Gastrocnemius medialis (tissue), 4 donors: ENCODE results near the gene PLEKHM1. TPM values are rescaled to one million over a fixed set of nuclear protein-coding genes. Genes with fewer than 3 reads are reported as not detected.

Source experiments
- ATAC-seq, 2 donors: fragments of 150-250 bp; one replicate each; pipeline ENCODE4 v1.9.1; 2016
- DNase-seq, 2 donors: peaks; one replicate each; pipeline ENCODE4 v3.0.0-alpha.2; 2019
- H3K27ac ChIP-seq, 4 donors: fragments of 200-600 bp; sonication (generic); 1 replicate in 1 of 4; 2 replicates in 3 of 4; pipeline ENCODE4 v1.5.1; 2016 to 2018; ENCODE audit warnings: mild to moderate bottlenecking in 2 of 4, moderate library complexity in 1 of 4
- H3K27me3 ChIP-seq, 3 donors: fragments of 200-600 bp; sonication (generic) in 2 of 3; 1 replicate in 1 of 3; 2 replicates in 2 of 3; pipeline versions ENCODE4 v1.5.1 to v1.6.0; 2016 to 2019; ENCODE audit warnings: mild to moderate bottlenecking in 1 of 3, moderate library complexity in 1 of 3
- H3K36me3 ChIP-seq, 2 donors: fragments of 200-600 bp; sonication (generic) in 1 of 2; one replicate each; pipeline ENCODE4 v1.5.1; 2017 to 2018
- H3K4me1 ChIP-seq, 2 donors: fragments of 200-600 bp; sonication (generic) in 1 of 2; one replicate each; pipeline ENCODE4 v1.5.1; 2016 to 2017; ENCODE audit warnings: mild to moderate bottlenecking in 2 of 2
- H3K4me3 ChIP-seq, 4 donors: fragments of 200-600 bp; sonication (generic) in 3 of 4; 1 replicate in 1 of 4; 2 replicates in 3 of 4; pipeline ENCODE4 v1.5.1; 2016 to 2019; ENCODE audit warnings: mild to moderate bottlenecking in 2 of 4
- H3K9me3 ChIP-seq, 3 donors: fragments of 200-600 bp; sonication (generic) in 2 of 3; 1 replicate in 1 of 3; 2 replicates in 2 of 3; pipeline ENCODE4 v1.5.1; 2016 to 2019
- POLR2A ChIP-seq, 2 donors: fragments of 450-650 bp; IDR thresholded peaks; one replicate each; pipeline ENCODE4 v1.6.1; 2017; ENCODE audit warnings: antibody characterized with exemption in 2 of 2, mild to moderate bottlenecking in 2 of 2, moderate library complexity in 2 of 2
- in situ Hi-C, 4 donors: fragments of 200-750 bp; cut with MboI; loops; one replicate each; pipeline versions ENCODE4 v1.15.0 to v1.8.0; 2017; ENCODE audit warnings: low sequenced_read_pairs in 4 of 4
- intact Hi-C: fragments of 100-400 bp; cut with DNase I; formaldehyde crosslinking; loops from one replicate; pipeline ENCODE4 v1.15.1; 2023; ENCODE audit warnings: low total_unique reads
- total RNA-seq, 4 donors: library from RNA; depleted of rRNA; stranded (reverse); fragments of >200 nt; gene quantifications; one replicate each; pipeline versions ENCODE4 v1.1.0 to v1.2.3, GENCODE V29; 2016
- TF ChIP-seq, protein P1 (sequence below), 5 experiments: fragments of 450-650 bp in 3 of 5; fragments of 200-600 bp in 2 of 5; sonication (generic) in 2 of 5; IDR thresholded peaks in 4 of 5; conservative IDR thresholded peaks in 1 of 5; 1 replicate in 4 of 5; 2 replicates in 1 of 5; pipeline ENCODE4 v1.5.1; 2016 to 2019; ENCODE audit warnings: antibody characterized with exemption in 5 of 5, mild to moderate bottlenecking in 3 of 5, moderate library complexity in 3 of 5

Gene PLEKHM1
- total RNA-seq, 4 donors from 2014 or later = 27.5 to 86.8 (median 31.3) TPM

DNA sequence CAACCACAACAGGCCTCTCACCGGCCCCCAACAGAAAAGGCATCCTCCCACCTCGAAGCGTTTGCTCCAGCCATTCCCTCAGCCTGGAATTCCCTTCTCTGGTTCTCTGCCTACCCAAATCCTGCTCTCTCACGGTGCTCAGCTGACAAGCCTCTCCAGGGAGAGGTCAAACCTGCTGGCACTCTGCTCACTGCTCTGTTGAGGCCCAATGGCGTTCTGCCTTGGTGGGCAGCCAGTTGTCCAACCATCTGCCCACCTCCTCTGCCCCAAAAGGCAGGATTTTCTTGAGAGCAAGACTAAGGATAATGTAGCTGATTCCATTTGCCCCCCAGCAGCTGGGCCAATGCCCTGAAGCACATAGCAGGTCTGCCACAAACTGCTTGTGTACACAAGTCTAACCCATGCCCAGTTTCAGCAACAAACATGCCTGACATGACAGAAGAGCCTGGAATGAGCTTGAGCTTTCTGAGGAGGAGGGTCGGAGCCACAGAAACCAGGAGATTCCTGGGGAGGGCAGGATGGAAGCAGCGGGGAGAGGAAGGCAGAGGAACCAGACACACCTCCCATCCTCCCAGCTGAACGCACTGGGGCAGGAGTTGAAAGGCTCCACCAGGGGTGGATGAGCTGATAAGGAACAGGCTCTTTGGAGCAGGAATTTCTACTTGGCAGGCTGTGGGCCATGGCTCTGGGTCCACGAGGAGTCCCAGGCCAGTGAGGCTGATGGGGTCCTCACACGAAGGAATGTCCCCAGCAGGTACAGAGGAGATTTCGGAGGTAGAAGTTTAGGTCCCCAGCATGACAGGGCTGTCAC, 81.7 kb downstream of the PLEKHM1 start:
- no peaks in the 10 kb centered on the region for H3K9me3 ChIP-seq
- ATAC-seq = no peak
- no peak overlapping the region for H3K27ac ChIP-seq
- H3K36me3 ChIP-seq = no peaks in the 10 kb centered on the region
- intact Hi-C loops (no loop called here), in situ Hi-C loops (loop anchor here in 1 of 4 donors (25.0 kb wide), 1 partner anchor 178 kb away; no protein-coding TSS in a partner anchor)
- no peak for TF ChIP-seq POLR2A (IDR thresholded peaks at IDR 0.05)
- TF ChIP-seq, protein P1, sequence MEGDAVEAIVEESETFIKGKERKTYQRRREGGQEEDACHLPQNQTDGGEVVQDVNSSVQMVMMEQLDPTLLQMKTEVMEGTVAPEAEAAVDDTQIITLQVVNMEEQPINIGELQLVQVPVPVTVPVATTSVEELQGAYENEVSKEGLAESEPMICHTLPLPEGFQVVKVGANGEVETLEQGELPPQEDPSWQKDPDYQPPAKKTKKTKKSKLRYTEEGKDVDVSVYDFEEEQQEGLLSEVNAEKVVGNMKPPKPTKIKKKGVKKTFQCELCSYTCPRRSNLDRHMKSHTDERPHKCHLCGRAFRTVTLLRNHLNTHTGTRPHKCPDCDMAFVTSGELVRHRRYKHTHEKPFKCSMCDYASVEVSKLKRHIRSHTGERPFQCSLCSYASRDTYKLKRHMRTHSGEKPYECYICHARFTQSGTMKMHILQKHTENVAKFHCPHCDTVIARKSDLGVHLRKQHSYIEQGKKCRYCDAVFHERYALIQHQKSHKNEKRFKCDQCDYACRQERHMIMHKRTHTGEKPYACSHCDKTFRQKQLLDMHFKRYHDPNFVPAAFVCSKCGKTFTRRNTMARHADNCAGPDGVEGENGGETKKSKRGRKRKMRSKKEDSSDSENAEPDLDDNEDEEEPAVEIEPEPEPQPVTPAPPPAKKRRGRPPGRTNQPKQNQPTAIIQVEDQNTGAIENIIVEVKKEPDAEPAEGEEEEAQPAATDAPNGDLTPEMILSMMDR (IDR thresholded peaks at IDR 0.05 in 4 of 5, conservative IDR thresholded peaks at IDR 0.05 in 1 of 5) = no peak
- no peak overlapping the region for H3K4me3 ChIP-seq
- peaks cover 0 to 9% (median 3%) of the 10 kb centered on the region in 3 donors for H3K27me3 ChIP-seq
- no peak for DNase-seq
- peaks cover 9 to 16% of the 10 kb centered on the region in 2 donors for H3K4me1 ChIP-seq

DNA sequence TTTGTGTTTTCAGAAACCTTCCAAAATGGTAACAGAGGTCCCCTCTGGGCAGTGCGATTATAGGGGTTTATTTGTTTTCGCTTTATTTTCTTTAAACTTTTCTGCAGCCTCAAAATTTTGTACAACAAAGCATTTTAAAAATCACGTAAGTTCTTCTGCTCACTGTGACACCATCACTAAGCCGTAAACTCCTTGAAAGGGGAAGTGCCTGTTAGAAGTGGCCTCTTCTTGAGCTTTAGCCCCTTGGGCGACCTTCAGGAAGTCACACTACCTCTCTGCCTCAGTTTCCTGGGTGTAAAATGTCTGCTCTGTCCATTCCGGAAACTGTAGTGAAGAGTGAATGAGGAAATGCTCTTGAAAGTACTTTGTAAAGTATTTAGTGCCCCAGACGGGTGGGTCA, 84.4 kb downstream of the PLEKHM1 start:
- peaks cover 0 to under 1% of the 10 kb centered on the region in 2 donors for H3K4me1 ChIP-seq
- no peak overlapping the region for H3K27ac ChIP-seq
- ATAC-seq = no peak
- peaks cover 0 to 3% of the 10 kb centered on the region in 2 donors for H3K36me3 ChIP-seq
- in situ Hi-C loops (loop anchor here in 1 of 4 donors (25.0 kb wide), 1 partner anchor 181 kb away; no protein-coding TSS in a partner anchor), intact Hi-C loops (no loop called here)
- TF ChIP-seq, protein P1 (IDR thresholded peaks at IDR 0.05 in 4 of 5, conservative IDR thresholded peaks at IDR 0.05 in 1 of 5) = no peak
- no peak for TF ChIP-seq POLR2A (IDR thresholded peaks at IDR 0.05)
- H3K4me3 ChIP-seq = no peak overlapping the region
- H3K9me3 ChIP-seq = no peaks in the 10 kb centered on the region
- DNase-seq = no peak
- H3K27me3 ChIP-seq = peaks cover 0 to 9% (median 3%) of the 10 kb centered on the region in 3 donors

DNA sequence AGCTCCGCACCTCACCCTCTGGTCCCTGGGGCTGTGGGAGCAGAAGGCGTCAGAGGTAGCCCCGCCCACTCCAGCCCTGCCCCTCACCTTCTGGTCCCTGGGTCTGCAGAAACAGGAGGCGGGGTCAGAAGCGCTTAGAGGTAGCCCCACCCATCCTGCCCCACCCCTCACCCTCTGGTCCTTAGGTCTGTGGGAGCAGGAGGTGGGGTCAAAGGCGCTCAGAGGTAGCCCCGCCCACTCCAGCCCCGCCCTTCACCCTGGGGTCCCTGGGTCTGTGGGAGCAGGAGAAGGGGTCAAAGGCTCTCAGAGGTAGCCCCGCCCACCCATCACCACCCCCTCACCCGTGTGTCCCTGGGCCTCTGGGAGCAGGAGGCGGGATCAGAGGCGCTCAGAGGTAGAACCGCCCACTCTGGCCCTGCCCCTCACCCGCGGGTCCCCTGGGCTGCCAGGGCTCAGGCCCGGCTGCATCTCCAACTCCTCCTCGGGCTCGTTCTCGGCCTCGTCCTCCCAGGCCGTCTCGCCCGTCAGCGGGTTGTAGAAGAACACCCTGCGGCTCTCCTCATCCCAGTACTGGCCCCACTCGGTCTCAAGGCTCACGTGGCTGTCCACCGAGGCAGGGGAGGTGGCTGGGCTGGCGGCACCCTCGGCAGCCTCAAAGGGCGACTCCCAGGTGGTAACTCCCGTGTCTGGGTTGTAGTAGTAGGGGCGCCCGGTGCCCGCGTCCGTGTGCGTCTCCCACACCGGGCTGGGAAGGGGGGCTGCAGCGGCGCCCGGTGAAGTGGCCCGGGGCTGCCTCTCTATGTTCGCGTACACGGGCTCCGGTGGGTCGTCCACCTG, 85.1 kb downstream of the PLEKHM1 start:
- ATAC-seq = no peak
- TF ChIP-seq, protein P1 (IDR thresholded peaks at IDR 0.05 in 4 of 5, conservative IDR thresholded peaks at IDR 0.05 in 1 of 5) = no peak
- TF ChIP-seq POLR2A (IDR thresholded peaks at IDR 0.05) = no peak
- H3K27me3 ChIP-seq = peaks cover 0 to 9% (median 3%) of the 10 kb centered on the region in 3 donors
- peaks cover 0 to 3% of the 10 kb centered on the region in 2 donors for H3K36me3 ChIP-seq
- intact Hi-C loops = no loop called here
- no peak overlapping the region for H3K27ac ChIP-seq
- peak overlapping the region in 2 of 4 donors; percentile 33 to 40 for H3K4me3 ChIP-seq
- no peak for DNase-seq
- in situ Hi-C loops = loop anchor here in 1 of 4 donors (25.0 kb wide), 1 partner anchor 182 kb away; no protein-coding TSS in a partner anchor
- H3K9me3 ChIP-seq = no peaks in the 10 kb centered on the region
- H3K4me1 ChIP-seq = no peaks in the 10 kb centered on the region

DNA sequence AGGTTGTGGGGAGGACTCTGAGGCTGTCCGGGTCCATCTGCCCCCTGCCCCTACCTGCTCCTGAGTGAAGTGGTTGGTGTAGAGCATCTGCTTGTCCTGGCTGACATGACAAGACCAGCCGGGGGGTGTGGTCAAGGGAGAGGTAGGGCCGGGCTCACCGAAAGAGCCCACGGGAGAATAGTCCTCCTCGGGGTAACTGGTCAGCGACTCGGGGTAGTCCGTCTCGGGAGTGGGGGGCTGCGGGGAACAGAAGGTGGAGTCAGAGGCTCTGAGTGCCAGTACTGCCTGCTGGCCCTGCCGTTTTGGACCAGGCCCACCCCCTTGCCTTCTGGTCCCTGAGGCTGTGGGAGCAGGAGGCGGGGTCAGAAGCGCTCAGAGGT, 85.7 kb downstream of the PLEKHM1 start:
- intact Hi-C loops (no loop called here), in situ Hi-C loops (loop anchor here in 1 of 4 donors (25.0 kb wide), 1 partner anchor 182 kb away; no protein-coding TSS in a partner anchor)
- no peak for ATAC-seq

More for the DNA sequence above, 85.7 kb downstream of the PLEKHM1 start:
- no peaks in the 10 kb centered on the region for H3K9me3 ChIP-seq
- H3K4me3 ChIP-seq = no peak overlapping the region
- no peak overlapping the region for H3K27ac ChIP-seq
- no peak for TF ChIP-seq POLR2A (IDR thresholded peaks at IDR 0.05)
- TF ChIP-seq, protein P1 (IDR thresholded peaks at IDR 0.05 in 4 of 5, conservative IDR thresholded peaks at IDR 0.05 in 1 of 5) = no peak
- H3K27me3 ChIP-seq = peaks cover 0 to 9% (median 3%) of the 10 kb centered on the region in 3 donors
- no peak for DNase-seq
- no peaks in the 10 kb centered on the region for H3K4me1 ChIP-seq
- H3K36me3 ChIP-seq = peaks cover 0 to 3% of the 10 kb centered on the region in 2 donors
